Large intestine (tissue), 3 donors: Measurements from ENCODE around the gene TRAPPC2L. TPM values are rescaled to one million over a fixed set of nuclear protein-coding genes. Genes with fewer than 3 reads are reported as not detected.

Experiments used
- DNase-seq, 2 donors: peaks; one replicate each; pipeline versions ENCODE4 v3.0.0 to v3.0.0-alpha.2; 2013
- H3K27ac ChIP-seq: one replicate; pipeline ENCODE4 v1.5.1; 2013; ENCODE audit warnings: low read length
- H3K27me3 ChIP-seq: 2 replicates; pipeline ENCODE4 v1.6.1; 2013; ENCODE audit warnings: low read length; ENCODE audit not compliant: control insufficient read depth, insufficient read depth
- H3K36me3 ChIP-seq: 2 replicates; pipeline ENCODE4 v1.6.1; 2013; ENCODE audit warnings: low read length; ENCODE audit not compliant: control insufficient read depth, insufficient read depth
- H3K4me1 ChIP-seq: one replicate; pipeline ENCODE4 v1.6.1; 2013; ENCODE audit warnings: low read length; ENCODE audit not compliant: control insufficient read depth, insufficient read depth
- H3K4me3 ChIP-seq: one replicate; pipeline ENCODE4 v1.5.1; 2013; ENCODE audit warnings: low read length
- H3K9me3 ChIP-seq: one replicate; pipeline ENCODE4 v1.6.1; 2013; ENCODE audit warnings: mild to moderate bottlenecking, low read depth, low read length, moderate library complexity; ENCODE audit not compliant: control insufficient read depth
- WGBS: methylation state at CpG from one replicate; pipeline ENCODE4 v1.1.5; 2013; ENCODE audit warnings: low lambda C conversion rate; ENCODE audit not compliant: insufficient coverage; 5-methylcytosine and 5-hydroxymethylcytosine counted together
- polyA plus RNA-seq: library from polyadenylated mRNA; unstranded; fragments of 120-200 nt; gene quantifications from one replicate; pipeline ENCODE4 v1.2.1, GENCODE V29; 2013

The TRAPPC2L gene
- polyA plus RNA-seq, 1 donor, result 96.0 TPM

DNA sequence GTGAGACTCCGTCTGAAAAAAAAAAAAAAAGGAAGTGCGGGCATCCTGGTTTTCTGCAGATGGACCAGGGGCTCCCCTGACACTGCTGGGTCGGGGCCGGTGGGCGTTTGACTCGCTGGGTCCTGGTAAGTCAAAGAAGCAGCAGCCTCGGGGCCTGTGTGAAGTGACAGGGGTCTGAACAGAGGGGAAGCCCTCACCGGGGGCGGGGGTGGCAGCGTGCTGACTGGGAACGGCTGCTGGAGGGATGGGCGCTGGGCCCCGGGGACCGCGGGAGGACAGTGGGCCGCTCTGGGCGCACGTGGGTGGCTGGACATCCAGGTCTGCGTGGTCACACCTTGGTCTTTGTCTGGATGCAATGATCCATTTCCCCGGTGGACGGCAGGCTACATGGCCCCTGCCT lies 8.4 kb upstream of the TRAPPC2L start:
- no peak for DNase-seq
- H3K36me3 ChIP-seq, result peaks cover 20% of the 10 kb centered on the region
- WGBS, result no CpG with 5 or more reads among the region's 21 CpGs
- H3K27ac ChIP-seq, result no peak overlapping the region
- H3K4me1 ChIP-seq, result no peaks in the 10 kb centered on the region
- peaks cover 3% of the 10 kb centered on the region for H3K9me3 ChIP-seq
- no peaks in the 10 kb centered on the region for H3K27me3 ChIP-seq
- H3K4me3 ChIP-seq, result no peak overlapping the region

DNA sequence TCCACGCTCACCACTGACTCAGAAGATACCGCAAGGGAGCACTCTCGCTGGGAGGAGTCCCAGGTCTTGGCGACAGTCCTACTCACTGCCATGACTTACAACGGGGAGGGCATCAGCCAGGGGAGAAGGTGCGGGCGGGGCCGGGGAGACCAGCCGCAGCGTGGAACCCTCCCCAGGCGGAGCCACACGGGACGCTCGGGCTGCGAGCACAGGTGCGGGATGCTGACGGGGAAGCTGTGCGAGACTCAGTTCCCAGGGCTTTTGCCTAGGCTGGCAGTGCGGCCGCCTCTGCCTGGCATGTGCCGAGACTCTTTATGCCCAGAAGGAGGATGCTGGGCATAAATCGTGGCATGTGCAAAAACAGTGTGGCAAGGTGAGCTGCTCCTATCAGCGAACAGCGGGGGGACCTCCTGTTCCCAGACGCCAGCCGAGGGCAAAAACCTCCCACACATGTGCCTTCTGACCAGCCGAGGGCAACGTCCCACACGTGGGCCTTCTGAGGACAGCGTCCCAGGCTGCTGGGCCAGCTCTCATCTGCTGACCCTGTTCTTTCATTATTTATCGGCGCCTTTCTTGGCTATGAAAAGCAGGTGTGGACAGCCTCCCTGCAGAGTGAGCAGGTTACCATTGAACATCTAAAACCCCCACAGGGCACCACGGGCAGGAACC lies 6.3 kb upstream of the TRAPPC2L start:
- Histone ChIP-seq H3K27ac (no peak overlapping the region), H3K9me3 (peaks cover 3% of the 10 kb centered on the region), H3K4me3 (no peak overlapping the region), H3K4me1 (peaks cover 5% of the 10 kb centered on the region), H3K27me3 (no peaks in the 10 kb centered on the region), H3K36me3 (peaks cover 29% of the 10 kb centered on the region)
- no CpG with 5 or more reads among the region's 33 CpGs for WGBS
- DNase-seq, result no peak

DNA sequence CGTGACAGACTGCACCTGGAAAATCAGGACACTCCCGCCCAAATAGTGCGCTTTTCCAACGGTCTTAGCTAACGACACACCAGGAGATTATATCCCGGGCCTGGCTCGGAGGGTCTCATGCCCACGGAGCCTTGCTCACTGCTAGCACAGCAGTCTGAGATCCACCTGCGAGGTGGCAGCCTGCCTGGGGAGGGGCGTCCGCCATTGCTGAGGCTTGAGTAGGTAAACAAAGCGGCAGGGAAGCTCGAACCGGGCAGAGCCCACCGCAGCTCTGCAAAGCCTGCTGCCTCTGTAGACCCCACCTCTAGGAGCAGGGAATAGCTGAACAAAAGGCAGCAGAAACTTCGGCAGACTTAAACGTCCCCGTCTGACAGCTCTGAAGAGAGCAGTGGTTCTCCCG lies 5.3 kb upstream of the TRAPPC2L start:
- no peak overlapping the region for H3K27ac ChIP-seq
- DNase-seq, result no peak
- H3K27me3 ChIP-seq, result no peaks in the 10 kb centered on the region
- H3K4me1 ChIP-seq, result peaks cover 10% of the 10 kb centered on the region
- peaks cover 29% of the 10 kb centered on the region for H3K36me3 ChIP-seq
- H3K4me3 ChIP-seq, result no peak overlapping the region
- WGBS, result no CpG with 5 or more reads among the region's 19 CpGs
- peaks cover 3% of the 10 kb centered on the region for H3K9me3 ChIP-seq

DNA sequence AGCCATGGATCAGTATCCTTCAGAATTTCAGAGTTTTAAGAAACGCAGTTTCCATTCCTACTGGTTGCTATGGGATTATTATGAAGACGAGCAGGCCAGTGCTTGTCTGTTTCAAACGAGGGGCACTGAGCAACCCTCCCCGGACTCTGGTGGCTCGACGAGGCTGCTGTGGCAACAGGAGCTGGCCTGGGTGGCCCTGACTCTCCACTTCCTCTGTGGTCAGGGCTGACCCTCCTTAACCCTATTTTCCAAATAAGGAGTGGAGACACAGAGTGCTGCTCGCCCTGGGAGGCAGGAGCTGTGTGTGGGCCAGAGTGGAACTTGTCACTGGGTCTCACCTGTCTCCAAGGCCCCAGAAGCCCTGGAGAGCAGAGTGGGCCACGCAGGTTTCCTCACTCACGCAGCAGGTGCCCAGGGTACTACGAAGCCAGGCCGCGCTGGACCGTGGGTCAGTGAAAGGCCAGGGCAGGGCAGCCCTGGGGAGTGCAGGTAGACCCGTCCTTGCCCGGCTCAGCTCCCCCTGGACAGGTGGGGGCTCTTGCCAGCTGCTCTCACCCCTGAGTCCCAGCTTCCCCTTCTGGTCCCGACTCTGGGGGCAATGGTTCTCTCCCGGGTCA lies 3.5 kb upstream of the TRAPPC2L start:
- Histone ChIP-seq H3K9me3 (peaks cover 3% of the 10 kb centered on the region), H3K27ac (no peak overlapping the region), H3K4me1 (peaks cover 16% of the 10 kb centered on the region), H3K4me3 (no peak overlapping the region), H3K27me3 (no peaks in the 10 kb centered on the region), H3K36me3 (peaks cover 24% of the 10 kb centered on the region)
- no peak for DNase-seq
- WGBS, result no CpG with 5 or more reads among the region's 17 CpGs

DNA sequence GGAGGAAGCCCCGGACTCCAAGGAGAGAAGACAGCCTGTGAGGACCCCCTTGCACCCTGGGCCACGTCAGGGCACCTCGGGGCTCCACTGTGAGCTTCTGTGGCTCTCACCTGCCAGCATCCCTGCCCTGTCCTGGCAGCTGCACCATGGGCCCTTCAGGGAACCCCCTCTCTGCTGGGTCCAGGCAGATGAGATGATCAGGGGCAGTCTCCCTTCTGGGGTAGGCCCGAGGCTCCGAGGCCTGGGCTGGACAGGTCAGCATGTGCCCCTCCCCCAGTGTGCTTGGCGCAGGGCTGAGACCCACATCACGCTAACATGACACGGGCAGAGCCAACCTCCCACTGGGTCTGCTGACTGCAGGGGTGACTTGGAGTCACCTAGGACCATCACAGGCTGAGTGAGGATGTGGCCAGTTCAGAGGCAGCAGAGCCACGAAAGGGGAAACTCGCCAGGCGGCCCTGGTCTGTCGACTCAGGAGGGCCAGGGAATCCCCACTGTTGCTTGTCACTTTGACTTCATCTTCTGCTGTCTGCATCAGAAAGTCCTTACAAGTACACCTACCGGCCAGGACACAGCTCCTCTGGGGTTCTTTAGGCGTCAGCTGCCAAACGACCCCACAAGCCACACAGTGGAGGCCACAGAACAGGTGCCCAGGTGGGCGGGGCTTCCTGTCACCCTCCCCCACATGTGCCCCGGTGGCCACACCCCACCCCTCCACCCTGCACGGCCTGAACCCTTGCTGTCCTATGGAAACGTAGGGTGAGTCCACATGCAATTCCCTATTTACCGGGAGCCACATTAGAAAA lies 2.4 kb upstream of the TRAPPC2L start:
- Histone ChIP-seq H3K4me1 (peaks cover 17% of the 10 kb centered on the region), H3K4me3 (no peak overlapping the region), H3K27me3 (no peaks in the 10 kb centered on the region), H3K36me3 (peaks cover 33% of the 10 kb centered on the region), H3K27ac (no peak overlapping the region), H3K9me3 (peaks cover 3% of the 10 kb centered on the region)
- DNase-seq, result no peak
- no CpG with 5 or more reads among the region's 20 CpGs for WGBS

DNA sequence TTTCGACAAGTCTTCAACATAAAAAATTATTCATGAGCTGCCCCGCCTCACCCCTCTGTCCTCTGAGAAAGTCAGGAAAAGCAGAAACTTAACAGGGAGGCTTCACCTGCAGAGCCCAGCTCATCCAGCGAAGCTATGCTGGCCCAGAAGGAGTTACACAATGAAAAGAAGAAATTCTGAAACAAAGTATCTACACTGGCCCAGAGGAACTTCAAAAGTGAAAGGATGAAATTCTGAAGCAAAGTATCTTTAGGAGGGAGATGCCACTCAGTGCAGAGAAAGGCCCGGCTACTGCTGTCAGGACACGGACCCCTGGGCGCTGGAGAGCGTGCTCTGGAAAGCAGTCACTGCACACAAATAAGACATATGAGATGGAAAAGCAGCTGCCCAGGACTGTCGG lies 1.8 kb upstream of the TRAPPC2L start:
- Histone ChIP-seq H3K4me1 (peaks cover 17% of the 10 kb centered on the region), H3K27ac (no peak overlapping the region), H3K27me3 (no peaks in the 10 kb centered on the region), H3K36me3 (peaks cover 33% of the 10 kb centered on the region), H3K9me3 (peaks cover 3% of the 10 kb centered on the region), H3K4me3 (no peak overlapping the region)
- no peak for DNase-seq
- no CpG with 5 or more reads among the region's 8 CpGs for WGBS

DNA sequence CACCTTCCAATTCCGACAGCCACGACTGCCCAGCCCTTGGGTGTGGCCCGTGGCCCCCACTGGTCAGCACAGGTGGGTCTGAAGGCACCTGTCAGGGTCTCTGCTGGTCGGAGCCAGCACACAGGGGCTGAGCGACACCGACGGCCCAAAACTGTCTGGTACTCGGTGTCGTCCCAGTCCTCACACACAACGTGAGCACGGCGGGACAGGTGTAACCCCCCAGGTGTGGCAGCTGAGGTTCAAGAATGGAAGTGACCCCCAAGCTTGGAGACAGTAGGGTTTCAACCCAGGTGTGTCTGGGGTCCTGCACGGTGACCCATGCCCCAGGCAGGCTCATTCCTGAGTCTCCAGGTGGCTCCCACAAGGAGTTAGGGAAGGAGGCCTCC lies 1.2 kb upstream of the TRAPPC2L start:
- Histone ChIP-seq H3K4me3 (peak overlapping the region; percentile 60), H3K36me3 (peaks cover 35% of the 10 kb centered on the region), H3K9me3 (peaks cover 3% of the 10 kb centered on the region), H3K4me1 (peaks cover 17% of the 10 kb centered on the region), H3K27ac (no peak overlapping the region), H3K27me3 (no peaks in the 10 kb centered on the region)
- WGBS, result no CpG with 5 or more reads among the region's 13 CpGs
- no peak for DNase-seq

DNA sequence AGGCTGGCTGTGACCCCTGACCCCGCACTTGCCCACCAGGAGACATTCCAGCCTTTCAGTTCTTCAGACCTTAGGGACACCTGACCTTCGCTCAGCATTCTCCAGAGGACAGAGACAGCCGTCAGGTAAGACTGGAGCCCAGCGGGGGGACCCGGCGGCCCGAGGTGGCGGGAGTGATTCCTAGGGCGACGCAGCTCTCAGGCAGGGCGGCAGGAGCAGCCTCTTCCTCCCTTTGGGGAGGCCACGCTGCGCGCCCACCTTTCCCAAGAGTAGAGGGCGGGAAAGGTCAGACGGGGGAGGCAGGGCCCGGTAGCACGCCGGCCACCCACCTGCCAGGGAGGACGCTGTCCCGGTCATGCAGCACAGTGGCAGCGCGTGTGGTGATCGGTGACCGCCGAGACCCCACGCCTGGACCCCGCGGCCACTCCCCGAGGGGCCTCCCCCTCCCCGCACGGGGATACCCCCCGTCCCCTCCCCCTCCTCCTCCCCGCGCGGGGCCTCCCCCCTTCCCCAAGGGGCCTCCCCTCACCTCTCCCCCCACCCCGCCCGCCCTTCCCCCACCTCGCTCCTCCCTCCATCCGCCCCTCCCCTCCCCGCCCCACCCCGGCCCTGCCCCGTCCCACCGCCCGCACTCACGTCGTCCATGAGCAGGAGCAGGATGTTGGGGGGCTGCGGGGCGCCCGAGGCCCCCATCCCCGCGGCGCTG lies 652 bp upstream of the TRAPPC2L start:
- no peak overlapping the region for H3K27ac ChIP-seq
- DNase-seq, result peak in 1 of 2 donors; percentile 18
- peaks cover 3% of the 10 kb centered on the region for H3K9me3 ChIP-seq
- H3K4me1 ChIP-seq, result peaks cover 17% of the 10 kb centered on the region
- H3K36me3 ChIP-seq, result peaks cover 38% of the 10 kb centered on the region
- peak overlapping the region; percentile 60 for H3K4me3 ChIP-seq
- H3K27me3 ChIP-seq, result no peaks in the 10 kb centered on the region
- WGBS, result no CpG with 5 or more reads among the region's 53 CpGs

DNA sequence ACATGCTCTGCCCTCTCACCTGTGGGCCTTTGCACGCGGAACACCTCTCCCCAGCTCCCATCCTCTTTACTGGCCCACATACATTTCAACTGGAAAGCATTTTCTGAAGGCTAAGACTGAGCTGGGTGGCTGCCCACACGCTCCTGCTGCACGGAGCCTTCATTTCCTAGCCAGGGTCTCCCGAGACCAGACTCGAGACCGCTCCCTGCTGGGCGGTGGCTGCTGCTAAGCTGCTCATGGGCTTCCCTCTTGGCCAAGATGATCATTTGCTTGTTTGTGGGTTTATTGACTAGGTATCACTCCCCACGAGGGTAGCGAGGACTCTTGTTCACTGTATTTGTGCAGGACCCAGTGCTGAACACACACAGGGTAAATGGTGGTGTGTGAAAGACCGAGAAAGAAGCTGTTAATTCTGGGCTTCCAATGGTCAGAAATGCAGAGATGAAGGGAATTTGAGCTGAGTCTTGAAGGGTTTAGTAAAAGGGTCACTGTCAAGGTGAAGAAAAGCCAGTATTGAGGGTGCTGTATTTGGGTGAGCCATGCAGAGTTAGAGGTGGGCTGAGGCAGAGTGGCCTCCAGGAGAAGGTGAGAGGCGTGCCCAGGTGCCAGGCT lies 907 bp downstream of the TRAPPC2L start:
- Histone ChIP-seq H3K36me3 (peaks cover 52% of the 10 kb centered on the region), H3K27ac (peak overlapping the region; percentile 70), H3K9me3 (peaks cover 3% of the 10 kb centered on the region), H3K4me3 (peak overlapping the region; percentile 100), H3K4me1 (peaks cover 17% of the 10 kb centered on the region), H3K27me3 (no peaks in the 10 kb centered on the region)
- peak; percentile 72 to 74 for DNase-seq
- WGBS, result no CpG with 5 or more reads among the region's 12 CpGs
